HFFc6 (cell line): ENCODE measurements around the gene MPO. TPM values are rescaled to one million over a fixed set of nuclear protein-coding genes. Genes with fewer than 3 reads are reported as not detected.

Source experiments
- DNase-seq: peaks from one replicate; pipeline ENCODE4 v3.0.0-alpha.2; 2018
- H3K27ac Mint-ChIP-seq: 2 replicates; pipeline ENCODE4 v1.8.0; 2020; ENCODE audit warnings: mild to moderate bottlenecking, mixed read lengths
- H3K27me3 Mint-ChIP-seq: 2 replicates; pipeline ENCODE4 v1.8.0; 2021; ENCODE audit warnings: mild to moderate bottlenecking, moderate library complexity, mixed read lengths; ENCODE audit not compliant: insufficient read depth
- H3K36me3 Mint-ChIP-seq: 2 replicates; pipeline ENCODE4 v1.8.0; 2021; ENCODE audit warnings: low read depth, mixed read lengths
- H3K4me1 Mint-ChIP-seq: 2 replicates; pipeline ENCODE4 v1.8.0; 2020; ENCODE audit warnings: low read depth, mixed read lengths
- H3K4me3 Mint-ChIP-seq: 2 replicates; pipeline ENCODE4 v1.8.0; 2020; ENCODE audit warnings: mild to moderate bottlenecking, moderate library complexity, mixed read lengths
- H3K9me3 Mint-ChIP-seq: 2 replicates; pipeline ENCODE4 v1.8.0; 2020; ENCODE audit warnings: mild to moderate bottlenecking, mixed read lengths
- CTCF ChIP-seq: fragments of 200-600 bp; sonication (generic); IDR thresholded peaks from 2 replicates; pipeline ENCODE4 v1.5.0; 2021; ENCODE audit warnings: antibody characterized with exemption, mild to moderate bottlenecking
- long read RNA-seq: library from polyadenylated mRNA; unstranded; transcript quantifications from one replicate; pipeline ENCODE4 v2.0.0, GENCODE V29; 2019
- total RNA-seq, 6 experiments: library from RNA; stranded (reverse); fragmentation: NEBNext Ultra II Directional; extraction: Animal tissue kit (Norgen Biotek cat#: 25700); gene quantifications; 2 replicates in 1 of 6; 3 replicates in 5 of 6; pipeline ENCODE4 v1.2.3, GENCODE V29; 2021

The MPO gene
- not detected for total RNA-seq
- long read RNA-seq = 0 reads

- DNase-seq = no peak
- H3K9me3 Mint-ChIP-seq = no peaks in the 10 kb centered on the region
- H3K27ac Mint-ChIP-seq = no peak within 1 kb of the TSS
- H3K4me3 Mint-ChIP-seq = no peak within 1 kb of the TSS
- TF ChIP-seq CTCF = no peak
- H3K27me3 Mint-ChIP-seq = peaks cover 46% of the 10 kb centered on the region
- H3K4me1 Mint-ChIP-seq = no peaks in the 10 kb centered on the region
- H3K36me3 Mint-ChIP-seq = no peaks in the 10 kb centered on the region
These were observed at the start of gene MPO for GRCh38 chr17:58280480-58281217. TSS of gene MPO (minus strand) at chr17:58280935. CDS start at chr17:58280758, 177 bp downstream.

GRCh38 chr17:58329810-58330537 is 49.2 kb upstream of the MPO start:
- no peak overlapping the region for H3K4me3 Mint-ChIP-seq
- H3K9me3 Mint-ChIP-seq = no peaks in the 10 kb centered on the region
- no peaks in the 10 kb centered on the region for H3K36me3 Mint-ChIP-seq
- H3K27me3 Mint-ChIP-seq = peaks cover 17% of the 10 kb centered on the region
- no peak for TF ChIP-seq CTCF
- H3K4me1 Mint-ChIP-seq = 0 out of 2 replicates have a peak, but pooled peaks cover 7% of the 10 kb centered on the region
- no peak overlapping the region for H3K27ac Mint-ChIP-seq
- no peak for DNase-seq

- H3K4me1 Mint-ChIP-seq = 0 out of 2 replicates have a peak, but pooled peaks cover 7% of the 10 kb centered on the region
- no peak overlapping the region for H3K4me3 Mint-ChIP-seq
- H3K36me3 Mint-ChIP-seq = no peaks in the 10 kb centered on the region
- H3K27me3 Mint-ChIP-seq = peaks cover 16% of the 10 kb centered on the region
- TF ChIP-seq CTCF = peak; percentile 58; the same call in 1 of the 2 replicates
- no peak overlapping the region for H3K27ac Mint-ChIP-seq
- no peak for DNase-seq
- H3K9me3 Mint-ChIP-seq = no peaks in the 10 kb centered on the region
These were observed 48.5 kb upstream of the MPO start for GRCh38 chr17:58329035-58329809.

GRCh38 chr17:58328195-58329034 is 47.7 kb upstream of the MPO start, which contains the start of gene TSPOAP1:
TSS of gene TSPOAP1 (minus strand) at chr17:58328795. CDS start at chr17:58327920, 875 bp downstream.
- 0 out of 2 replicates have a peak, but pooled peaks cover 7% of the 10 kb centered on the region for H3K4me1 Mint-ChIP-seq
- H3K36me3 Mint-ChIP-seq = no peaks in the 10 kb centered on the region
- DNase-seq = no peak
- H3K27me3 Mint-ChIP-seq = peaks cover 16% of the 10 kb centered on the region
- no peaks in the 10 kb centered on the region for H3K9me3 Mint-ChIP-seq
- no peak for TF ChIP-seq CTCF
- H3K27ac Mint-ChIP-seq = no peak within 1 kb of the TSS
- H3K4me3 Mint-ChIP-seq = no peak within 1 kb of the TSS
